ENCODE data around the gene COL25A1.
"Not testable (repeated sequence)": the region's sequence is repeated elsewhere in the genome, so short reads cannot be mapped to it uniquely, and the experiment has no call there.

The COL25A1 gene

GRCh38 chr4:108893468-108893867 is 409.0 kb downstream of the COL25A1 start:
- DNase-seq, result no peak

DNA sequence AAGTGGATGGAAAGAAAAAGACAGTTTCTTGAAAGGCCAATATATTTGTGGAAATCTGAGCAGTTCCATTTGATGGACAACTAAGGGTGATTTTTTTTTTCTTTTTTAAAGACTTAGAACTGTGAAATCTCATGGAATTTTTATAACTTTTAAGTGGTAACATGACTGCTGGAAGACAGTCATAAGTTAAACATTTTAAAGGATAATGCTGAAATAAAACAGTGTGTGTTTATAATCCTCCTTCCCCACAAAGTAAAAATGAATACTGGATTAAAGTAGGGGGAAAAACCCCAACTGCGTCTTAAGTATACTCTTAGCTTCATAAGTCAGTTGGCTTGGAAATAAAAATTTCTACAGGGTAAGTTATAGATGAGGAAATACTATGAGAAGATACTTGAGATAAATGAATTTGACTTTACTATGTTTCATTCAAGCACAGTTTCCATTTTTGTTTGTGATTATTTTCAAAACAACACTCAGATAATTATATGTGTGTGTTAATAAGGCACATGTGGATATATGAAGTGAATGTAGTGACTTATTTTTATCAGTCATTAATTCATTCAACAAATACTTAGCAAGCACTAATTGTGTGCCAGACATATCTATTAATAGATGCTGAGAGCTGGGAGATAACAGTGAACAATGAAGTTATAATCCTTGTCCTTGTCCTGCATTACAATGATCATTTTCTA is 410.4 kb downstream of the COL25A1 start:
- DNase-seq, result no peak

DNA sequence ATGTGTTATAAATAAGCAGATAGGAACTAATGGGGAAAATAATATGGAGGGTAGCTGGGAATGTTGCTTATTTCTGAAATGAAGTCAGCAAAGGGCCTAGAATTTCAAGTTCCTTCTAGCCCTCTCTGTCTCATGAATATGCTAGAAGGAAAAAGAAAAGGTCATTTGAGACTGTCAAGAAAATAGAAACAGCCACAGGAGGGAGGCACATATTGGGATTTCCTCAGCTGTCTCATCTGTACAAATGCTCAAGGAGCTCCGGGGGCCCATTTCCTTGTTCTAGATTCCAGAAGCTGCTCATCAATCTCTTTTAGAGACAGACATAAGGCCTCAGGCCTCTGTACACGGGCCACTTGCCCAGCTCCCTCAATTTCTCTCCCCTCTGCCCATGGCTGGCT is 412.0 kb downstream of the COL25A1 start:
- DNase-seq, result no peak

DNA sequence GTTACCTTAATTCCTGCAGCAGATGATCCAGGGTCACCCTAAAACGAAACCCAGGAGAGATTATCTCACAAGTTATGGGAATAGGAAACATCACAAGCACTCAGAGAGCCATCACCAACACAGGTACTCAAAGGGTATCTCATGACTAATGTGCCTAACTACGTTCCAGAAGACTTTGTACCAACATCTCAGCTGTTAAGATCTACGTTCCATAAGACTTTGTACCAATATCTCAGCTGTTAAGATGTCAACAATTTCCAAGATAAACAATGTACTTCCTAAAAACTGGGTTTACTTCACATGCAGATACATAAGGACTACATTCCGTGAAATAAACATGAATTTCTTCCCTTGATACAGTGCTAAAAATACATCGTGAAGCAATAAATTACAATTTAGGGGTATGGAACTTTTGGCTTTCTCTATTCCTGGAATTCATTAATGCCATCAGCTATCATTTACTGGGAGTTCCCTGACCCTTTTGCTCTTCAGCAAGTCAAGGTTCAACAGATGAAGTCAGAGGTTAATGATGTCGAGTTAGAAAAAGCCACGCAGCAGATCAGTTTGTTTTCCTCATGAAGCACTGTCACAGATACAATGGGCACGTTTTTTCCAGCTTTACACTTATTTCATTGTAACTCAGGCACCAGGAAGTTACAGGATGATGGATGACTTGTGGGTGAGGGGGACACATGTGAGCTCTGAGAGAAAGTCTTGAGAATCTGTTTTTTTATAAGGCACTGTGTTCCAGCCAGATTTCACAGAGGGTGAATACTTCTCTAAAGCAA is 412.6 kb downstream of the COL25A1 start:
- no peak for DNase-seq

DNA sequence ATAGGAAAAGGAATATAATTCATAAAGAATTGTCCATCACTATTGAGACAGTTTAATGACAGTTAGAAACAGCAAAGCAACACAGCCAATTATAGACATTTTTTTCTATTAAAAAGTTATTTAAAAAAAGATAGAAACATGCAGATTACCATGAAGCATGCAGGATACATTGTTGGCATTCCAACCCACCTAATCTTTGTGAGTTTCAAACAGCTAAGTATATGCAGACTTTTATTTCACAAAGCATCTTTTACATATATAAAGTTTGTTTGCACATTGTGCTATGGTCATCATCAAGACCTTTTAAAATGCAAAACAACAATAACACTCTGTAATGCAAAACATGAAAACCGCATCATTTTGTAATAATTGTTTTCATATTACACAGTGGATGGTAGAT is 413.7 kb downstream of the COL25A1 start:
- DNase-seq, result no peak

DNA sequence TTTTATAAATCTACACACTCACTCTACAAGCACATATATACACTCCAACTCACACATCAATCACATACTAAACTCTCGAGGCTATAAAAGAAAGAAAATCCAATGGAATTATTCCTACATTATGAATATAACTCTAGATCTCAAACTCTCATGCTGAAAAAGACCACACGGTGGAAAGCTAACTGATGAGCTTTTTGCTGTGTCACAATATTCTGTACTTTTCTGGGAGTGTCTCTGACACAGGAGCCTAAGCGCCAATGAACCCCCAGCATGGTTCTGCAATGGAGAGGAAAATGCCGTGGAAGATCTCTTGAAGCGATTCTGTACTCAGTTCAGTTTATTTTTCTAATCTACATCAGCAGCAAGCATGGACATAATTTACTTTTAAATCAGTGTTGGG is 415.4 kb downstream of the COL25A1 start:
- DNase-seq, result no peak

GRCh38 chr4:108885211-108885610 is 417.2 kb downstream of the COL25A1 start:
- DNase-seq, result no peak

- no peak for DNase-seq
Observed at GRCh38 chr4:108884596-108884995, 417.9 kb downstream of the COL25A1 start.

DNA sequence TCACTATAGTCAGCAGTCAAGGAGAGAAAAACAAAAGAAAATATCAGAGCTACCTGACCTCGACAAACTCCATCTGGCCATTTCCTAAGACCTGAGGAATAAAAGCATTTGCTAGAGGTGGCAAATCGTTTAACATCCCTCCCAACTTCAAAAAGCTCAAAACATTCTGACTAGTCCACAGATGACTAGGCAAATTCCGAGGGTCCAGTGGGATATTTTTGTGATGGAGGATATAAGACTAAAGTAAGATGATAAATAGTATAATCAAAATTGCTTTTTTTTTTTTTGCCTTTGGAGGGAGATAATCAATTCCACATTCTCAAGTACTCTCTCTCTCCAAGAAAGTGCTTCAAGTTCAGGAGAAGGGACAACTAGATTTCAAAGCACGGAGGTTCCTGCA is 420.5 kb downstream of the COL25A1 start:
- DNase-seq, result no peak

- no peak for DNase-seq
Observed at GRCh38 chr4:108881190-108881589, 421.3 kb downstream of the COL25A1 start.

DNA sequence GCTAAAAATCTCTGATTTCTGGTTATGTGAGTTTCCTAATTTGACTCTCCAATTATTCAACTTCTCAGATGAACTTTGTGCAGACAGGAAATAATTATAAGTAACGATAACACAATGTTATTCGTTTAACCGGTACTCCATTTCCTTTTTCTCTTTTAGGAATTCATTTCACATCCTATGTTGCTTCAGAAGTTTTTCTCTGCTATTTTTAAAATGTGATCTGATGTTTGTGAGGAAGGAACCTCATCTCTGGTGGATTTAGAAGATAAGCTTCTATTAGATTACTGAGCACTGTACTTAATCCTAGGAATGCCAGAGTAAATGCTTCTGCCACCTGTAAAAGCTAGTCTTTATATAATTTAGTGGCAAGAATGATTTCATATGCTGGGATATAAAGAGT is 423.7 kb downstream of the COL25A1 start:
- no peak for DNase-seq

- DNase-seq, result no peak
Observed at GRCh38 chr4:108877821-108878220, 424.6 kb downstream of the COL25A1 start.

DNA sequence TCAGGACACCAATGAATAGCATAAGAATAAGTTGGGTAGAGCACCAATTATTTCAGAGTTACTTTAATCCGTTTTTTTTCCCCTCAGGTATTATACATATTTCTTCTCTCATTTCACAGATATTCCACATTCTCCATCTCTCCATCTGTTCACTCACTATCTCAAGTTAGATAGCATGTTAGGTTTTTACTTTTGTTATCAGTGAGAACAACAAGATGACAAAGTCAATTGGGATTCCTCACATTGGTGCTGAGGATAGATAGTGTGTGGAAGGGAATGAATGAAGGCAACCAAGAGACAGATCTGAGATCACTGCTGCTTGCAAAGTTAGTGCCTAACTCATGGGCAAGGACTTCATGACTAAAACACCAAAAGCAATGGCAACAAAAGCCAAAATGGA is 427.7 kb downstream of the COL25A1 start:
- DNase-seq, result no peak

- not testable (repeated sequence) for DNase-seq
Observed at GRCh38 chr4:108869970-108870369, 432.5 kb downstream of the COL25A1 start.

- DNase-seq, result no peak
Observed at GRCh38 chr4:108868606-108869227, 433.7 kb downstream of the COL25A1 start.

GRCh38 chr4:108867476-108867875 is 435.0 kb downstream of the COL25A1 start:
- DNase-seq, result no peak

DNA sequence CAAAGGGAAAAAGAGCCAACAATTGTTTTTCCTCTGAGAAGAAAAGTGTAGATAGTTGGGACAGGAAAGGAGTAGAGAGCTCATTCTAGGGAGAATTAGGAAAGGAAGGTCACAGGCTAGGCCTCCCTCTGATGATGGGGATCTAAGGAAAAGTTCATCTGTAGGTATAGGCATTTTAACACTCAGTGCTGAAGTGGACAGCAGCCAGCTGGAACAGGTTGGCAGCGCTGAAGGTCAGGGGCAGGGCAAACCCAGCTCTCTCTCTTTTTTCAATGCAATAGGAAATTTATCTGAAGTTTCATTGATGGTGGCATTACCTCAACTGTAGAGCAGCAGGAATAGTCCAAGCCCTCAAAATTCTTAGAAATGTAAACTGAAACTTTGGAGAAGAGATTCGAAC is 441.1 kb downstream of the COL25A1 start:
- DNase-seq, result no peak

DNA sequence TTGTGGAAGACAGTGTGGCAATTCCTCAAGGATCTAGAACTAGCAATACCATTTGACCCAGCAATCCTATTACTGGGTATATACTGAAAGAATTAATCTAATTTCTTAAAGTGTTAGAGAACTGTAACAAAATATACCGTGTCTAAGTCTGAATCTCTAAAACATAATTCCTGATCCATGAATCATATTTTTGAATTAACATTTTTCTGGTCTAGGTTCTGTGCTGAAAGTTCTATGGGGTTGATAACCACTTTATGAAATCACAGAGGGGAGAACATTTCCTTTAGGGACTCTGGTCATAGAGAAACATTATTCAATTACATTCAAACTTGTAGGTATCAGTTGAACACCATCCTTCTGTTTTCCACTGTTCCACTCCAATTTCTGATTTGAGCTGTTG is 447.7 kb downstream of the COL25A1 start:
- no peak for DNase-seq

DNA sequence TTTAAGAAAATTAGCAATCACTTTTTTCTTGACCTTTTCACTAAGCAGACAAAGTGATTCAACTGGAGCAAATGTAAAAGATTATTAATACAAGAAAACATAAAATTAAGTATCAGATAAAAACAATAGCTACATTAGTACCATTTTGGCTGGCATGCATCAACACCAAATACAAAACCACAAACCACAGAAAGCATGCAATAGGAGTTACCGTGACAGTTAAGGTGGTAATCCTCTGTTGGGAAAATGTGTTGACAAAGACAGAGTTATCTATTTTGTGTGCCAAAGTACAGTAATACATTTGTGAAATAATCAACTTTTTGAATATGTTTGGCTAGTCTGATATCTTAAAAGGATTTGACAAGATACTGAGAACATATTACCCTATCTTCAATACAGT is 449.8 kb downstream of the COL25A1 start:
- DNase-seq, result no peak

DNA sequence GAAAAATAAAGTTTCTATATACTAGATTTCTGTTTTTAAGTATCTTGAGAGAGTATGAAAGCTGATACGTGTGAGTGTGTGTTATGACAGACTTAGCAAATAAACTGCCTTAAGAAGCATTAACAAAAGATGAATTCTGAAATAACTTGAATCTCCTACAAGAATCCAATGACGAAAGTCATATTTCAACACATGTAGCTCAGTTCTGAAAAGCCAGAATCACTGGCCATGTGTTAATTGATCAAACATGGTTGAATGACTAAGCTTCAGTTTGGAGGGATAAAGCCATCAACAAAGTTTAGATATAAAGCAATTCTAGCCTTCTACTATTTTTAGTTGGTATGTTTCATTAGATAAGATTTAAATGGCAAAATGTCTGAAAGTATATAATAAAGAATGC is 451.1 kb downstream of the COL25A1 start:
- DNase-seq, result no peak

DNA sequence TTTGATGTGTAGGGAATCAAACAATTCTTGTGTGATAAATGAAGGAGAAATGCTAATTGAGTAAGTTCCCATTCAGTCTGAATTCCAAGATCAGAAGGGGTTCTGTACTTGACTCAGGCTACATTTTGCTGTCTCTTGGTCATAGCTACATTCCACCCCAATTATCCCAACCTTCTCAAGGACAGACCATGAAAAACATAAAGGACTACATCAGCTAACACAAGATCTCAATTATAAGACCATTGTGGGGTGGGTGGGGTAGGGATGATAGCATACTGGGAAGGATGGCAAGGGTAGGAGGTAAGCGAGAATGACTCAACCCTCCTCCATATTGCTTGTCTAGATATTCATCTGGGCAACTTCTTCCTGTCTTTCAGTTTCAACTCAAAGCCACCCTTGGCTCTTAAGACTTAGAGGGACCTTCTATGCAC is 452.2 kb downstream of the COL25A1 start:
- no peak for DNase-seq

- no peak for DNase-seq
Observed at GRCh38 chr4:108849611-108850168, 452.8 kb downstream of the COL25A1 start.

DNA sequence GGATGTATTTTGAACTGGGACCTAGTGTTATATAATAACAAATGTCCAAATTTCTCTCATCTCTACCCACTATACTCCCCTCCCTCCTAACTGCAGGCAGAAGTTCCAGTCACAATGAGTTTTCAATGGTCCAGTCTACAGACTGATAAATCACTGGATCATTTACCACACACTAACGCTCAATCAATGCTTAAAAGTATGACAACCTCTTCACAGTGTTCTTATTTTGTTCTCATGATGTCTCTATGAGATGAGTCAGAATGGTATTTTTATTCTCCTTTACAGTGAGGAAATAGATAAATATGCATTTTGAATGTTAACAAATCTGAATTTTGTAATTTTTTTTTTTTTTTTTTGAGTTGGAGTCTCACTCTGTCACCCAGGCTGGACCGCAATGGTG is 455.9 kb downstream of the COL25A1 start:
- DNase-seq, result no peak

All from COR-L47 (cell line).